Measurements from ENCODE around the gene MED13. TPM values are rescaled to one million over a fixed set of nuclear protein-coding genes. Genes with fewer than 3 reads are reported as not detected.

MED13 gene
- total RNA-seq, 5 donors from 2014 or later (not counting 1 experiment from before 2014, with no cell fraction given) = 60.8 to 82.4 (median 77.6) TPM

GRCh38 chr17:62051053-62051452 lies 14.0 kb downstream of the MED13 start:
- Histone ChIP-seq H3K4me3 (ENCODE audit: control insufficient read depth in 1 of 2, extremely low read depth in 1 of 2, low read length in 1 of 2) (no peak overlapping the region), H3K27ac (ENCODE audit: low read length) (no peak overlapping the region), H3K4me1 (ENCODE audit: control insufficient read depth in 1 of 2, extremely low read depth in 1 of 2, insufficient read depth in 2 of 2, low read length in 2 of 2) (peaks cover 2 to 11% of the 10 kb centered on the region in 2 experiments), H3K27me3 (replicated peaks in 1 of 2; ENCODE audit: control insufficient read depth in 2 of 2, extremely low read depth in 1 of 2, insufficient read depth in 2 of 2, low read length in 1 of 2) (no peaks in the 10 kb centered on the region), H3K36me3 (ENCODE audit: control insufficient read depth in 2 of 2, extremely low read depth in 1 of 2, insufficient read depth in 1 of 2, low read length in 1 of 2) (peaks cover 9 to 56% of the 10 kb centered on the region in 2 donors), H3K9me3 (no peaks in the 10 kb centered on the region)
- POLR2A ChIA-PET = no interaction called here
- Mint-ChIP-seq H3K27ac (no peak overlapping the region), H3K4me1 (peaks cover 60 to 66% (median 64%) of the 10 kb centered on the region in 3 donors), H3K27me3 (no peaks in the 10 kb centered on the region), H3K9me3 (no peaks in the 10 kb centered on the region), H3K36me3 (peaks cover 39% of the 10 kb centered on the region), H3K4me3 (no peak overlapping the region)
- no peak for DNase-seq
- no CpG with 5 or more reads among the region's 2 CpGs for WGBS (ENCODE audit: insufficient coverage)
- no peak for ATAC-seq (replicated peaks in 1 of 4)
- CTCF ChIA-PET = no interaction called here

- Histone ChIP-seq H3K9me3 (no peaks in the 10 kb centered on the region), H3K4me3 (ENCODE audit: control insufficient read depth in 1 of 2, extremely low read depth in 1 of 2, low read length in 1 of 2) (no peak overlapping the region), H3K36me3 (ENCODE audit: control insufficient read depth in 2 of 2, extremely low read depth in 1 of 2, insufficient read depth in 1 of 2, low read length in 1 of 2) (peaks cover 9 to 56% of the 10 kb centered on the region in 2 donors), H3K27ac (ENCODE audit: low read length) (no peak overlapping the region), H3K27me3 (replicated peaks in 1 of 2; ENCODE audit: control insufficient read depth in 2 of 2, extremely low read depth in 1 of 2, insufficient read depth in 2 of 2, low read length in 1 of 2) (no peaks in the 10 kb centered on the region), H3K4me1 (ENCODE audit: control insufficient read depth in 1 of 2, extremely low read depth in 1 of 2, insufficient read depth in 2 of 2, low read length in 2 of 2) (peaks cover 2 to 7% of the 10 kb centered on the region in 2 experiments)
- Mint-ChIP-seq H3K36me3 (peaks cover 46% of the 10 kb centered on the region), H3K4me3 (no peak overlapping the region), H3K4me1 (peaks cover 52 to 70% (median 60%) of the 10 kb centered on the region in 3 donors), H3K9me3 (no peaks in the 10 kb centered on the region), H3K27ac (peak overlapping the region in 1 of 2 donors; percentile 31), H3K27me3 (no peaks in the 10 kb centered on the region)
- ATAC-seq (replicated peaks in 1 of 4) (no peak), DNase-seq (no peak)
- CTCF ChIA-PET = no interaction called here
- no CpG with 5 or more reads among the region's 5 CpGs for WGBS (ENCODE audit: insufficient coverage)
- POLR2A ChIA-PET = no interaction called here
These were observed 15.8 kb downstream of the MED13 start for GRCh38 chr17:62049299-62049698.

DNA sequence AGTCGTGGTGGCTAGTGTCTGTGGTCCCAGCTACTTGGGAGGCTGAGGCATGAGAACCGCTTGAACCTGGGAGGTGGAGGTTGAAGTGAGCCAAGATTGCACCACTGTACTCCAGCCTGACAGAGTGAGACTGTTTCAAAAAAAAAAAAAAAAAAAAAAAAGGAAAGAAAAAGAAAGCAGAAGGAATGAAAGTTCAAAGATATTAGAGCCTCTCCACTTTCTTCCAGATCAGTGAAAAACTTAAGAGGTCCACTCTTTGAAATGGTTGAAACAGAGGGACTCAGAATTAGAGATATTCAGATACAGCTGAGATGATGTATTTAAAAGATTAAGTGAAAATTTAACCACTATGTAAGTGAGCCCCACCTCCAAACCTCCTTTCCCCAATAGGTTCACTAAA lies 16.8 kb downstream of the MED13 start:
- Mint-ChIP-seq H3K9me3 (no peaks in the 10 kb centered on the region), H3K4me3 (no peak overlapping the region), H3K27me3 (no peaks in the 10 kb centered on the region), H3K27ac (peak overlapping the region in 1 of 2 donors; percentile 17), H3K36me3 (peaks cover 52% of the 10 kb centered on the region), H3K4me1 (peaks cover 52 to 72% (median 63%) of the 10 kb centered on the region in 3 donors)
- Histone ChIP-seq H3K4me1 (ENCODE audit: control insufficient read depth in 1 of 2, extremely low read depth in 1 of 2, insufficient read depth in 2 of 2, low read length in 2 of 2) (peaks cover 2 to 3% of the 10 kb centered on the region in 2 experiments), H3K27ac (ENCODE audit: low read length) (no peak overlapping the region), H3K4me3 (ENCODE audit: control insufficient read depth in 1 of 2, extremely low read depth in 1 of 2, low read length in 1 of 2) (no peak overlapping the region), H3K36me3 (ENCODE audit: control insufficient read depth in 2 of 2, extremely low read depth in 1 of 2, insufficient read depth in 1 of 2, low read length in 1 of 2) (peaks cover 9 to 56% of the 10 kb centered on the region in 2 donors), H3K9me3 (no peaks in the 10 kb centered on the region), H3K27me3 (replicated peaks in 1 of 2; ENCODE audit: control insufficient read depth in 2 of 2, extremely low read depth in 1 of 2, insufficient read depth in 2 of 2, low read length in 1 of 2) (no peaks in the 10 kb centered on the region)
- WGBS (ENCODE audit: insufficient coverage) = 100% methylated on average over 1 of the region's 2 CpGs
- ATAC-seq (replicated peaks in 1 of 4) (no peak), DNase-seq (no peak)
- ChIA-PET CTCF (interaction anchor here in 1 of 2 donors (0.7 kb wide), 2 partner anchors 10 to 20 kb away, joined by 6 to 8 read pairs; no protein-coding TSS in a partner anchor), POLR2A (no interaction called here)

DNA sequence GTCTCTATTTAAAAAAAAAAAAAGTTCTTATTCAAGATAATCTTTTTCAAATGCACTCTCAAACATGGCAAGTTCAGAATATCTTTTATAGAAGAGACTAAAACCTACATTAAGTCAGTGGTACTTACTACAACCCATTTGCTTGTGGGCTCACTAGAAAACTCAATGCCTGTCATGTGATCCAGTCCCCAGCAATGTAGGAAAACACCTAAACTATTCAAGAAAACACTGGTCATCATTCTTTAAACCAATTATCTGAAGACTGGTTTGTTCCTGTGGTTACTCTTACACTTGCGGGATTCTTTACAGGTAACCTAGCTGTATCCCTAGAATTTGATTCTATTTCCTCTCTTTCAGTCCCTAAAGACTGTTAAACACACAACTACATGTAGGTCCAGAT lies 19.6 kb downstream of the MED13 start:
- H3K27me3 ChIP-seq (replicated peaks in 1 of 2; ENCODE audit: control insufficient read depth in 2 of 2, extremely low read depth in 1 of 2, insufficient read depth in 2 of 2, low read length in 1 of 2) = no peaks in the 10 kb centered on the region
- peaks cover 3 to 46% of the 10 kb centered on the region in 2 donors for H3K36me3 ChIP-seq (ENCODE audit: control insufficient read depth in 2 of 2, extremely low read depth in 1 of 2, insufficient read depth in 1 of 2, low read length in 1 of 2)
- Mint-ChIP-seq H3K4me1 (peaks cover 58 to 73% (median 64%) of the 10 kb centered on the region in 3 donors), H3K27me3 (no peaks in the 10 kb centered on the region), H3K36me3 (peaks cover 52% of the 10 kb centered on the region), H3K4me3 (no peak overlapping the region), H3K9me3 (no peaks in the 10 kb centered on the region), H3K27ac (no peak overlapping the region)
- ATAC-seq (replicated peaks in 1 of 4) (no peak), DNase-seq (no peak)
- peaks cover 2 to 16% of the 10 kb centered on the region in 2 experiments for H3K4me1 ChIP-seq (ENCODE audit: control insufficient read depth in 1 of 2, extremely low read depth in 1 of 2, insufficient read depth in 2 of 2, low read length in 2 of 2)
- no peaks in the 10 kb centered on the region for H3K9me3 ChIP-seq
- WGBS (ENCODE audit: insufficient coverage) = 100% methylated on average over 1 of the region's 1 CpG
- H3K27ac ChIP-seq (ENCODE audit: low read length) = no peak overlapping the region
- ChIA-PET POLR2A (interaction anchor here (0.5 to 1.0 kb wide), 2 partner anchors 19 to 1424 kb away, joined by 3 to 5 read pairs; partner anchors contain the start of gene MED13 (in 1 of the 2)), CTCF (no interaction called here)
- H3K4me3 ChIP-seq (ENCODE audit: control insufficient read depth in 1 of 2, extremely low read depth in 1 of 2, low read length in 1 of 2) = no peak overlapping the region

DNA sequence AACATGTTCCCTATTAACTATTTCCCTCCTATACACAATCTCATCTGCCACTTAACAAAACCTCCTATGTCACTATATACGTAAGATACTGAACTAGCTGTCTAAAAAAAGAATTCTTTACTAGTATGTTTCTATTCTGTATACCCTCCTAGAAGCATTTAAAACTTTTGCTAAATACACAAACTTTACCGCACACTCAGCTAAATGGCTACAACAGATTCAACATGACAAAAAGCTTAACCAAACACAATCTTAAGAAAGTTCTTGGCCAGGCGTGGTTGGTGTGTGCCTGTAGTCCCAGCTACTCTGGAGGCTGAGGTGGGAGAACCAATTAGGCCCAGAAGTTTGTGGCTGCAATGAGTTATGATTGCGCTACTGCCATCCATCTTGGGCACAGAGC lies 20.0 kb downstream of the MED13 start:
- H3K27me3 Mint-ChIP-seq = no peaks in the 10 kb centered on the region
- no peak overlapping the region for H3K4me3 Mint-ChIP-seq
- Histone ChIP-seq H3K4me1 (ENCODE audit: control insufficient read depth in 1 of 2, extremely low read depth in 1 of 2, insufficient read depth in 2 of 2, low read length in 2 of 2) (peaks cover 2 to 16% of the 10 kb centered on the region in 2 experiments), H3K4me3 (ENCODE audit: control insufficient read depth in 1 of 2, extremely low read depth in 1 of 2, low read length in 1 of 2) (no peak overlapping the region), H3K27me3 (replicated peaks in 1 of 2; ENCODE audit: control insufficient read depth in 2 of 2, extremely low read depth in 1 of 2, insufficient read depth in 2 of 2, low read length in 1 of 2) (no peaks in the 10 kb centered on the region), H3K9me3 (no peaks in the 10 kb centered on the region), H3K36me3 (ENCODE audit: control insufficient read depth in 2 of 2, extremely low read depth in 1 of 2, insufficient read depth in 1 of 2, low read length in 1 of 2) (peaks cover 0 to 43% of the 10 kb centered on the region in 2 donors), H3K27ac (ENCODE audit: low read length) (no peak overlapping the region)
- H3K27ac Mint-ChIP-seq = no peak overlapping the region
- no peak for ATAC-seq (replicated peaks in 1 of 4)
- ChIA-PET POLR2A (interaction anchor here (0.5 to 1.0 kb wide), 2 partner anchors 20 to 1424 kb away, joined by 3 to 5 read pairs; partner anchors contain the start of gene MED13 (in 1 of the 2)), CTCF (no interaction called here)
- no peak for DNase-seq
- peaks cover 50% of the 10 kb centered on the region for H3K36me3 Mint-ChIP-seq
- no peaks in the 10 kb centered on the region for H3K9me3 Mint-ChIP-seq
- WGBS (ENCODE audit: insufficient coverage) = 100% methylated on average over 1 of the region's 4 CpGs
- peaks cover 62 to 73% (median 65%) of the 10 kb centered on the region in 3 donors for H3K4me1 Mint-ChIP-seq

- Mint-ChIP-seq H3K27ac (peak overlapping the region; percentile 10 to 44), H3K27me3 (no peaks in the 10 kb centered on the region), H3K36me3 (peaks cover 46% of the 10 kb centered on the region), H3K4me1 (peaks cover 61 to 71% (median 67%) of the 10 kb centered on the region in 3 donors), H3K9me3 (no peaks in the 10 kb centered on the region), H3K4me3 (no peak overlapping the region)
- Histone ChIP-seq H3K27ac (ENCODE audit: low read length) (no peak overlapping the region), H3K9me3 (no peaks in the 10 kb centered on the region), H3K4me3 (ENCODE audit: control insufficient read depth in 1 of 2, extremely low read depth in 1 of 2, low read length in 1 of 2) (no peak overlapping the region), H3K27me3 (replicated peaks in 1 of 2; ENCODE audit: control insufficient read depth in 2 of 2, extremely low read depth in 1 of 2, insufficient read depth in 2 of 2, low read length in 1 of 2) (no peaks in the 10 kb centered on the region), H3K4me1 (ENCODE audit: control insufficient read depth in 1 of 2, extremely low read depth in 1 of 2, insufficient read depth in 2 of 2, low read length in 2 of 2) (peaks cover 2 to 20% of the 10 kb centered on the region in 2 experiments), H3K36me3 (ENCODE audit: control insufficient read depth in 2 of 2, extremely low read depth in 1 of 2, insufficient read depth in 1 of 2, low read length in 1 of 2) (peaks cover 2 to 39% of the 10 kb centered on the region in 2 donors)
- ATAC-seq (replicated peaks in 1 of 4) = no peak
- DNase-seq = no peak
- ChIA-PET POLR2A (interaction anchor here (0.6 kb wide), 2 partner anchors 84 to 1788 kb away, joined by 3 to 5 read pairs; no protein-coding TSS in a partner anchor), CTCF (no interaction called here)
These were observed 21.5 kb downstream of the MED13 start for GRCh38 chr17:62043602-62044001.

Measured in T-cell (primary cell).